Mesodermal cell (in vitro differentiated cells): Measurements from ENCODE around the gene MEX3B.

Source experiments
- H3K27ac ChIP-seq: 2 replicates; pipeline ENCODE4 v1.7.0; 2013; ENCODE audit warnings: mild to moderate bottlenecking, low read depth, low read length, moderate library complexity; ENCODE audit not compliant: severe bottlenecking
- H3K36me3 ChIP-seq: 2 replicates; pipeline ENCODE4 v1.7.1; 2013; ENCODE audit warnings: mild to moderate bottlenecking, low read length, moderate library complexity; ENCODE audit not compliant: control insufficient read depth, insufficient read depth
- H3K4me1 ChIP-seq: one replicate; pipeline ENCODE4 v1.7.1; 2013; ENCODE audit warnings: mild to moderate bottlenecking, low read length; ENCODE audit not compliant: insufficient read depth, control insufficient read depth, poor library complexity, severe bottlenecking
- H3K4me3 ChIP-seq: 2 replicates; pipeline ENCODE4 v1.7.0; 2013; ENCODE audit warnings: low read length, control low read depth, mild to moderate bottlenecking; ENCODE audit not compliant: insufficient read depth, poor library complexity, severe bottlenecking; ENCODE audit errors: extremely low read depth
- H3K9me3 ChIP-seq: 2 replicates; pipeline ENCODE4 v1.7.1; 2013; ENCODE audit warnings: mild to moderate bottlenecking, low read length, moderate library complexity; ENCODE audit not compliant: control insufficient read depth
- WGBS, 2 experiments: methylation state at CpG; one replicate each; pipeline ENCODE4 v1.1.5; 2013; ENCODE audit warnings: missing lambda C conversion rate in 2 of 2; ENCODE audit not compliant: insufficient coverage in 2 of 2; 5-methylcytosine and 5-hydroxymethylcytosine counted together

Gene MEX3B

DNA sequence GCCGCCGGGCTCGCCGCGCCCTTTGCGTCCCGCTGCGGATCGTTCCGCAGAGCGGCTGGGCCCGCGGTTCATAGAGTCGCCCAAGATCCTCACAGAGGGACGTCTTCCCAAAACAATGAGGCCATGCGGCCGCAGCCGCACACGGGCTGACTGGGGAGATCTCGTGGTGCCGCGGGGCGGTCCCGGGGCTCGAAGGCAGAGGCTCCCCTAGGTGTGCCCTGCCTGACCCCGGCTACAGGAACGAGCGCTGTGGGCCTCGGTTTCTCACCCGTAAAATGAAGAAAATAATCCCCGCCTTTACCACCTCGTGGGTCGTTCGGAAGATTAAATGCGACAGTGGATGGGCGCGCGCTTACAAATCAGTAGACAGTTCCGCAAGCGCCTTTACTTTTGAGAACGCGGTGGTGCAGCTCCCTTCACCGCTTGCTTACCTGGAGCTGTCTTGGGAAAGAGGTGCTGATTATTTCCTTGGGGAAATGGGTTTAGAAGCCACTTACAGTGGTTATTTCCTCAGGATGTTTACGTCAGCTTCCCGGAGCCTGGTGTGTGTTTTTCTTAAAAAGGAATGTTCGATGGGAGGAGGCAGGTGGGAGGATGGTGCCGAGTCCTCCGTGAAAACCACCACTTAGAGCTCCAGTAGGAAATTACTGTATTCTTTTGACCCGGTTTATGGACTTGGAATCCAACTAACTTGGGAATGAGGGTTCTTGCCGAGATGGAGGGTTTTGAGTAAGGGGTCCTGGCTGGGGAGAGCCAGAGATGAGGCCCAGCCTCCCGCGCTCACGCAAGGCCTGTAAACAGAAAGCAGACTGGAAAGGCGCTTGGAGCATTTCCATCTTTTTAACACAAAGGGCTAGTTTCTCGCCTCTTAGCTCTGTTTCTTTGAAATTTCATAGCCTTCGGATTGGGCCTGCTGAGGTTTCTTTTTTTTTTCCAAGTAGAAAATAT lies 1.9 kb upstream of the MEX3B start:
- H3K27ac ChIP-seq = peak overlapping the region; percentile 87
- peaks cover 16% of the 10 kb centered on the region for H3K36me3 ChIP-seq
- H3K4me1 ChIP-seq = peaks cover 15% of the 10 kb centered on the region
- WGBS, 2 experiments = 11 to 14% methylated on average over 44 to 53 of the region's 56 CpGs
- peak overlapping the region; percentile 84 for H3K4me3 ChIP-seq
- H3K9me3 ChIP-seq = no peaks in the 10 kb centered on the region

DNA sequence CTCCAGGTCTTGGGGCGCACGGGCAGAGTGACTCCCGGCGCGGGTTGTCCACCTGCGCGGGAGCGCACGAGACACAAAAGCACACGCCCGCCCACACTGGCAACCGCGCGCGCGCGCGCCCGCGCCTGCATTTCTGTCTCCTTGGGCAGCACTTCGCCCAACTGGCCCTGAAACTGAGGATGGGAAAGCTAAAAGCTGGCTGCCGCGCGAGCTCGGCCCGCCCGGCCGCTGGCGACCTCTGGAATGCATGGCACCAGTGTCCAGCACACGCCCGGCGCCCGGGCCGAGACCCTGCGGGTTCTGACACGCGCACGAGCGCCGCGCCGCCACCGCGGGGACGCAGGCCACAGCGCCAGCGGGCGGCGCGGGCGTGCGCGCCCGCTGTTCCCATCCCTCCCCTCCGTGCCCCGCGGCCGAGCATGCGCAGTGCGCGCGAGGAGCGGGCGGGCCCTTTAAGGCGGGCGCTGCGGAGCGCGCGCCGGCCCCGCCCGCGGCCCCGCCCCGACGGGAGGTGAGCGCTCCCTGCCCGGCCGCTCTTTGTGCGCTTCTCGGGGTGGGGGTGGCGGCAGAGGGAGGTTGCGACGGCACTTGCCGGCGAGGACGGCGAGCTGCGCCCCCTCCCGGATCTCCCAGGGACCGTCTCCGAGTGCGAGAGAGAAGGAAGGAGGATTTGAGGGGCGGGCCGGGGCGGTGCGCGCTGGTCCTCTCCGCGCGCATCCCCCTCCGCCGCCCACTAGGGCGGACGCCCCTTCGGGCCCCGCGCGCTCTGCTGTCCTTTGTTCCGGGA lies 1.0 kb upstream of the MEX3B start:
- peak overlapping the region; percentile 84 for H3K4me3 ChIP-seq

DNA sequence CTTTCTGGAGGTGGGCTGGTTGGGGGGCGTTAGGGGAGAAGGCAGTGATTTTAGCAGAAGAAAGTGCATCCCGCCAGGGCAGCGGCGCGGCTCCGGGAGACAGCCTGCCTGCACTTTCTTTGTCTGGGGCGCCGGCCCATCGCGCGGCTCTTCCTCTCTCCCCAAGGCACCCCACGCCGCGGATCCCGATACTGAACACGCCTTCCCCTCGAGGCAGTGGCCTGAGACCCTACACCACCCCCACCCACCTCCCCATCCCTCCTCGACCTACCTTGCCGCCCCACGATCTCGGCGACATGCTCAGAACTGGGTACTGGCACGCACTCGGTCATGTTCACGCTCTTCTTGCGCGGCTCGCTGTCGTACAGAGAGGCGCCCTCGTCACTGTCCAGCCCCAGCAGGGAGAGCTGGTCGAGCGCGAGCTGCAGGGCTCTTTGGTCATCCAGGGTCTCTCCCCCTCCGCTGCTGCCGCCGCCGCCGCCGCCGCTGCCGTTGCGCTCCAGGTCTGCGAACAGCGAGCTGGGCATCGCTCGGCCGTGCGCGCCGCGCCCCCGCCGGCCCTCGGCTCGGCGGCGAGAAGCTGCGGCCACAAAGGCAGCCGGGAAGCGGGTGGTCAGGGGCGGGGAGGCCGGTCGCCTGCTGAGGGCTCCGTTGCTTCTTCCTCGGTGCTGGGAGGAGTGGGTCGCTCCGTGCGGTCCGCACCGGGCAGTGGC lies 483 bp downstream of the MEX3B start:
- Histone ChIP-seq H3K4me1 (peaks cover 18% of the 10 kb centered on the region), H3K27ac (peak overlapping the region; percentile 89), H3K4me3 (peak overlapping the region; percentile 84), H3K9me3 (no peaks in the 10 kb centered on the region), H3K36me3 (peaks cover 20% of the 10 kb centered on the region)
- 0 to 1% methylated on average over 47 to 58 of the region's 71 CpGs for WGBS, 2 experiments

More for the DNA sequence above, 1.0 kb upstream of the MEX3B start:
- 0 to 1% methylated on average over 62 to 80 of the region's 111 CpGs for WGBS, 2 experiments
- Histone ChIP-seq H3K4me1 (peaks cover 16% of the 10 kb centered on the region), H3K27ac (peak overlapping the region; percentile 98), H3K36me3 (peaks cover 20% of the 10 kb centered on the region), H3K9me3 (no peaks in the 10 kb centered on the region)

GRCh38 chr15:82044373-82045178 lies 1.2 kb downstream of the MEX3B start:
- peaks cover 20% of the 10 kb centered on the region for H3K4me1 ChIP-seq
- H3K36me3 ChIP-seq = peaks cover 20% of the 10 kb centered on the region
- H3K9me3 ChIP-seq = no peaks in the 10 kb centered on the region
- H3K4me3 ChIP-seq = peak overlapping the region; percentile 84
- H3K27ac ChIP-seq = peak overlapping the region; percentile 89
- WGBS, 2 experiments = 0 to 1% methylated on average over 26 to 41 of the region's 54 CpGs

DNA sequence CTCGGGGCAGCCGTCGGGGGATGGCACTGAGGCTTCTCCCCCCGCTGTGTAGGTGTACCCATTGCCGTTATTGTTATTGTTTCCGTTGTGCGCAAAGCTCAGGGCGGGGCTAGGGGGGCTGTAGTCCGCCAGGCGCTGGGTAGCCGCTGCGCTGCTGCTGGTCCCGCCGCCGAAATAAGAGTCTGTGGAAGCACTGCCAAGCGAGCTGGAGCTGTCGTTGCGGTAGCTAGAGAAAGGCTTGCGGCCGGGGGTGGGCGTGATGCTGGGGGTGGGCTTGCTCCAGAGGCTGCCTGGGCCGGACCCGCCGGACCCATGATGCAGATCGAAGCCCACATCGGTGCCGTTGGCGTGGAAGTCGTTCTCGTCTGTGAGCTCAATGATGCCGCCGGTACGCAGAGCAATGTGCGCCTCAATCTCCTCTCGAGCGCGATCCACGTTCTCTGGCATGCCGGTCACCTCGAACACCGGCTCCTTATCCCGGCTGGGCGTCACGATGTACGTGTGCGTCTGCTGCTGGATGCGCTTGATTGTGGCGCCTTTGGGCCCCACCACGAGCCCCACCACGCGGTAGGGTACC lies 1.9 kb downstream of the MEX3B start:
- Histone ChIP-seq H3K36me3 (peaks cover 20% of the 10 kb centered on the region), H3K27ac (peak overlapping the region; percentile 36), H3K9me3 (no peaks in the 10 kb centered on the region), H3K4me1 (peaks cover 20% of the 10 kb centered on the region), H3K4me3 (peak overlapping the region; percentile 84)
- WGBS, 2 experiments = 15 to 21% methylated on average over 34 to 44 of the region's 51 CpGs

- peaks cover 16% of the 10 kb centered on the region for H3K4me1 ChIP-seq
- peaks cover 20% of the 10 kb centered on the region for H3K36me3 ChIP-seq
- WGBS, 2 experiments = 85 to 90% methylated on average over 35 to 46 of the region's 47 CpGs
- H3K9me3 ChIP-seq = no peaks in the 10 kb centered on the region
- peak overlapping the region; percentile 84 for H3K4me3 ChIP-seq
- no peak overlapping the region for H3K27ac ChIP-seq
Observed at GRCh38 chr15:82043130-82043673, 2.6 kb downstream of the MEX3B start.

- peaks cover 20% of the 10 kb centered on the region for H3K36me3 ChIP-seq
- peaks cover 16% of the 10 kb centered on the region for H3K4me1 ChIP-seq
- 20 to 30% methylated on average over 4 of the region's 4 CpGs for WGBS, 2 experiments
- H3K9me3 ChIP-seq = no peaks in the 10 kb centered on the region
- H3K4me3 ChIP-seq = no peak overlapping the region
- no peak overlapping the region for H3K27ac ChIP-seq
Observed at GRCh38 chr15:82040862-82041261, 5.0 kb downstream of the MEX3B start.

DNA sequence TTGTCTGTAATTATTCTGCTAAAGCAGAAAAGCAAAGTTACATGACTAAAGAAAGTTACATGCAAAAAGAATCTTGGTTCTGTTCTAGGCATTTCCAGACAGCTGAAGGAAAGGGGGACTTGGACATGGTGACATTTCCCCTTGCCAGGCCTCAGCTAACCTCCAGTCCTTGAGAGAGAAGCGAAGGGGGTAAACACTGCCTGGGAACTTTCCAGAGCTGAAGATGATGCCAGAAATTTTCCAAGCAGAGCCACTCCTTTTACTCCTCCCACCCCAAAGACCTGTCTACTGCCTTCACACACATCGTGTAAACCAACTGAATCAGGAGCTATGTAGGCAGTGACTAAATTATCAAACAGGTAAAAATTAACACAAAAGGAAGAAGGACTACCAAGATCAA lies 5.4 kb downstream of the MEX3B start:
- Histone ChIP-seq H3K36me3 (peaks cover 20% of the 10 kb centered on the region), H3K4me1 (peaks cover 16% of the 10 kb centered on the region), H3K27ac (no peak overlapping the region), H3K4me3 (no peak overlapping the region), H3K9me3 (no peaks in the 10 kb centered on the region)
- no CpG with 5 or more reads among the region's 2 CpGs for WGBS, 2 experiments

DNA sequence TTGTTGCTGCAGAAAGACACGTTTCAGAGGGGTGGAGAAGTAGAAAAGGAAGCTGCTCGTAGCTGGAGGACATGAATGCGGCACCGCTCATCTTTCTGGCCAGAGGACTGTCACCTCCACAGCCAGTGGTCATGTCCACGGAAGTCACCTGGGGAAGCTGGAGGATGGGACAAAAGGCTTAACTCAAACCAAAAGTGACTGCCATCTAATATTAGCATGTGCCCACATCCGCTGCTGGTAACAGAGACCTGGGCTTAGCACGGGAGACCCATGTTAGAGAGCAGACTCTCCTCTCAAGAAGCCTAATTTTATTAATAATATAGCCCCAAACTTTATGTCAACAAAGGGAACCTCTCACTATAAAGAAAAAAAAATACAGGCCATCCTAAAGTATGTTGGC lies 5.9 kb downstream of the MEX3B start:
- H3K4me1 ChIP-seq = peaks cover 16% of the 10 kb centered on the region
- peaks cover 20% of the 10 kb centered on the region for H3K36me3 ChIP-seq
- no peak overlapping the region for H3K27ac ChIP-seq
- no peak overlapping the region for H3K4me3 ChIP-seq
- no peaks in the 10 kb centered on the region for H3K9me3 ChIP-seq
- WGBS, 2 experiments = 93 to 97% methylated on average over 4 to 5 of the region's 7 CpGs
